IgD-negative memory B cell (primary cell): ENCODE data around the gene FTO. TPM values are rescaled to one million over a fixed set of nuclear protein-coding genes. Genes with fewer than 3 reads are reported as not detected.

Source experiments
- H3K27ac Mint-ChIP-seq, 3 donors: one replicate each; pipeline ENCODE4 v1.8.0; 2020 to 2022; ENCODE audit warnings: mild to moderate bottlenecking in 3 of 3, mixed read lengths in 3 of 3, moderate library complexity in 1 of 3
- H3K27me3 Mint-ChIP-seq: one replicate; pipeline ENCODE4 v1.8.0; 2021; ENCODE audit warnings: mixed read lengths
- H3K36me3 Mint-ChIP-seq: one replicate; pipeline ENCODE4 v1.8.0; 2020; ENCODE audit warnings: mild to moderate bottlenecking, mixed read lengths
- H3K4me1 Mint-ChIP-seq, 3 donors: one replicate each; pipeline ENCODE4 v1.8.0; 2020 to 2022; ENCODE audit warnings: mixed read lengths in 3 of 3, mild to moderate bottlenecking in 1 of 3
- H3K4me3 Mint-ChIP-seq, 4 donors: one replicate each; pipeline ENCODE4 v1.8.0; 2020 to 2022; ENCODE audit warnings: mild to moderate bottlenecking in 4 of 4, mixed read lengths in 4 of 4, moderate library complexity in 3 of 4
- H3K9me3 Mint-ChIP-seq, 3 donors: one replicate each; pipeline ENCODE4 v1.8.0; 2020 to 2021; ENCODE audit warnings: mixed read lengths in 3 of 3, mild to moderate bottlenecking in 1 of 3
- polyA plus RNA-seq: library from polyadenylated mRNA; unstranded; fragments of 300-500 nt; fragmentation: Illumina TruSeq; gene quantifications from one replicate; pipeline ENCODE4 v1.2.3, GENCODE V29; 2021

Gene FTO
- polyA plus RNA-seq, 1 donor from 2014 or later = 53.2 TPM

DNA sequence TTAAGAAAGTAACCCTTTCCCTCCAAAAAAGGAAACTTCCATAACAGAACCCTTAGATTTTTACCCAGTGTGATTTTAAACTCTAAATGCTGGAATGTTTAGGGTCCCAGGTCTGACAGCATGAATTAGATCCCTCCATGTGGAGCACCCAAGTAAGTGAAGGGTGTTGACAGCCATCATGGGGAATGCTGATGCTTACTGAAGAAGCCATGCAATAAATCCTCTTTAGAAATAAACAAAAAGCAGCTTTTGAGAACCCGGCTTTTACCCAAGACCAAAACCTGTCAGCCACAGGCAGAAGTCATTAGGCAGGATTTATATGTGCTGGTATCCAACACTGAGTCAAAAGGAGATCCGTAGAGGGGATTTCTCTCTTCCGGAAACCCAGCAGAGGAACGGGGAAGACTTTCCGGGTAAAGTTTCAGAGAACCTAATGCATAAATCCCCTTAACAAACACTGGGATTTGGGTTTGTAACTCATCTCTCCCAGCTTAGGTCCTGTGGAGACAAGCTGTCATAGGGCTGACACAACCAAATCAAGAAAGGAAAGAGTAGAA is 295.1 kb downstream of the FTO start:
- Mint-ChIP-seq H3K4me1 (peaks cover 0 to 1% (median 0%) of the 10 kb centered on the region in 3 donors), H3K27me3 (no peaks in the 10 kb centered on the region), H3K4me3 (no peak overlapping the region), H3K27ac (no peak overlapping the region), H3K9me3 (no peaks in the 10 kb centered on the region), H3K36me3 (no peaks in the 10 kb centered on the region)

GRCh38 chr16:53999841-54000240 is 295.9 kb downstream of the FTO start:
- Mint-ChIP-seq H3K4me3 (no peak overlapping the region), H3K36me3 (no peaks in the 10 kb centered on the region), H3K27ac (no peak overlapping the region), H3K4me1 (peaks cover 0 to 1% (median 0%) of the 10 kb centered on the region in 3 donors), H3K27me3 (no peaks in the 10 kb centered on the region), H3K9me3 (no peaks in the 10 kb centered on the region)

DNA sequence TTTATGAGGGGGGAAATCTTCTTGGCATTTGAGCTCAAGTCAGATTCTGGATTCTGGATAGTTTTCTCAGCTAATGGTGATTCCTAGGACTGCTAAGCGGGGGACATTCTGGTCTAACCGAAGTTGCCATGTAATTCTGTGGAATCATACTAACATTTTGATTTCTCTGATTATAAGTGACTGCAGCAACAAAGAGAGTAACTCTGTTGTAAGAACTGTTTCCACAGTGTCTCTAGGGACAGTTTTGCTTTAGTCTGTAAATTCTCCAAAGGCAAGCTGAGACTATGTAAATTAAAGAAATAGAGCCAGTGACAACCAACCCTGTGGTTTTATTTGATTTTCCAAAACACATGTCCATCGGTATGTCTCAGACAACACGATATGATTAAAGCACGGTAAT is 296.4 kb downstream of the FTO start:
- no peaks in the 10 kb centered on the region for H3K9me3 Mint-ChIP-seq
- no peaks in the 10 kb centered on the region for H3K36me3 Mint-ChIP-seq
- H3K4me3 Mint-ChIP-seq = no peak overlapping the region
- peaks cover 0 to 1% (median 0%) of the 10 kb centered on the region in 3 donors for H3K4me1 Mint-ChIP-seq
- no peak overlapping the region for H3K27ac Mint-ChIP-seq
- H3K27me3 Mint-ChIP-seq = no peaks in the 10 kb centered on the region

DNA sequence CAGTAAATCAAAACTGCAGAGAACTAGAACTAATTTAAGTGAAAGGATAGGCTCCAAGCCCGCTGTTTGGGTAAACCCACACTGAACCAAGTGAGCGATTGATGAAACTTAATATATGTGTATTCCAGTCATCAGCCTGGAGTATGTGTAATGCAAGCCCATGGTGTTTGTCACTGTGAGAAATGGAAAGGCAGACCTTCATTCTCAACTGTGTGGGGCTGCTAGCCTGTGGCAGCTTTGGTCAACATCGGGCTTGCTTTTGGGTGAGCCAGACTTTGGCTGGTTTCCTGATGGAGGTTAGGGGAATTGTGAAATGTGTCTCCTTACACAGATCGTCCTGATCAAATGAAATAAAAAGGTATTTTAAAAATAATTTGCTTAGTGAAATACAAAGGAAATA is 302.7 kb downstream of the FTO start:
- Mint-ChIP-seq H3K27me3 (no peaks in the 10 kb centered on the region), H3K9me3 (peaks cover 1 to 2% (median 2%) of the 10 kb centered on the region in 3 donors), H3K27ac (no peak overlapping the region), H3K4me3 (no peak overlapping the region), H3K4me1 (no peaks in the 10 kb centered on the region), H3K36me3 (peaks cover 12% of the 10 kb centered on the region)

DNA sequence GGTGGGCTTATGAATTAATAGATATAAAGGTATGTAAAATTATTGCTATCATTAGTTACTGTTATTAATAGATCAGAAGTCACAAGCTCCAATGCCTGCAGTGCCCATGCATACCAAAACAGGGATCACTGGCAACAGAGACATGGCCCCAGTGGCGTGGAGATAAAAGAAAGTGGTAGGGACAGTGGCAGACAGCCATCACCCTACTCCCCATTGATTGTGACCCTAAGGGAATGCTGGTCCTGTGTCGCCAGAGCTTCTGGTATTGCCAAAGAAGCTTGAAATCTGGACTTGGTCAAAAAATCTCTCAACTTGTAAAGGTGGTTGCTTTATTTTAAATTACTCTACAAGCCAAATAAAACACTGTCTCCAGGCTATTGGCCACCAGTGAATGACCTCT is 303.5 kb downstream of the FTO start:
- H3K4me1 Mint-ChIP-seq = no peaks in the 10 kb centered on the region
- no peak overlapping the region for H3K27ac Mint-ChIP-seq
- H3K9me3 Mint-ChIP-seq = peaks cover 5 to 9% (median 6%) of the 10 kb centered on the region in 3 donors
- H3K4me3 Mint-ChIP-seq = no peak overlapping the region
- H3K36me3 Mint-ChIP-seq = peaks cover 14% of the 10 kb centered on the region
- H3K27me3 Mint-ChIP-seq = no peaks in the 10 kb centered on the region

GRCh38 chr16:54009464-54010176 is 305.7 kb downstream of the FTO start:
- Mint-ChIP-seq H3K27me3 (no peaks in the 10 kb centered on the region), H3K36me3 (peaks cover 14% of the 10 kb centered on the region), H3K27ac (no peak overlapping the region), H3K4me1 (no peaks in the 10 kb centered on the region), H3K4me3 (no peak overlapping the region), H3K9me3 (peaks cover 6 to 9% (median 6%) of the 10 kb centered on the region in 3 donors)

DNA sequence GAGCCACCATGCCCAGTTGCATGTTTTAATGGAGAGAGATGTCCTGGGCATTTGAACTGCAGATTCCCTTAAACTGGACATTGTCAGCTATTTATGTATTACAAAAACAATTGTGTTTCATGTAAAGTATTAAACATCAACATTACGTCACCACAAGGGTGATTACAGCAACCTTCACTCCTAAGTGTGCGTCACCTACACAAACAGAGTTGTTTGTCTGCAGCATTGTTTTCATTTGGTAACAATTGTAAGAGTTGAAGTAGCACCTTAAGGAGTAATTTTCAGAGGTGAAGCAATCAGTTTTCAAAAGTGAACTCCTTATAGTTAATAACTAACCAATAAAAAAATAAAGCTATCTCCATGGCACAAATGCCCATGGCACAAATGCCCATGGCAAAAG is 311.2 kb downstream of the FTO start:
- no peaks in the 10 kb centered on the region for H3K4me1 Mint-ChIP-seq
- peaks cover 5 to 26% (median 7%) of the 10 kb centered on the region in 3 donors for H3K9me3 Mint-ChIP-seq
- H3K4me3 Mint-ChIP-seq = no peak overlapping the region
- H3K27ac Mint-ChIP-seq = no peak overlapping the region
- H3K27me3 Mint-ChIP-seq = no peaks in the 10 kb centered on the region
- H3K36me3 Mint-ChIP-seq = peaks cover 13% of the 10 kb centered on the region

DNA sequence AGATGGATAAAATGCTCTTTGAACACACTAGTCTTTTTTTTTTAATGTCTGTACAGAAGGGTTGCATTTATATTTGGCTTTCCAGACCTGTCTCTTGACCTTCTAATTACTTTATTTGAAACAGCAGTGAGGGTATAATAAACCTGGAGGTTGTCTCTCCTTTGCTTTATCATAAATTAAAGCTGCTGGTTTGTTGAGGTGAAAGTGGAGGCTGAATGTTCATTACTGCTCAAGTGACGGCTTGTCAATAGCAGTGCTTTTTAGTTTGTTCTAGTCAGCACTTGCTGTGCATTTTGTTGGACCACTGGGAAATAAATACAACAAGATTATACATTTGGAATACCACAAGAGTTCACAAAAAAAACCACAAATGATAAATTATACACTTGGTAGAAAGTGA is 318.4 kb downstream of the FTO start:
- H3K4me3 Mint-ChIP-seq = no peak overlapping the region
- peaks cover 1 to 17% (median 4%) of the 10 kb centered on the region in 3 donors for H3K9me3 Mint-ChIP-seq
- no peak overlapping the region for H3K27ac Mint-ChIP-seq
- peaks cover 18% of the 10 kb centered on the region for H3K36me3 Mint-ChIP-seq
- no peaks in the 10 kb centered on the region for H3K4me1 Mint-ChIP-seq
- H3K27me3 Mint-ChIP-seq = no peaks in the 10 kb centered on the region

GRCh38 chr16:54026456-54026855 is 322.5 kb downstream of the FTO start:
- Mint-ChIP-seq H3K27ac (no peak overlapping the region), H3K4me3 (no peak overlapping the region), H3K36me3 (peaks cover 17% of the 10 kb centered on the region), H3K27me3 (no peaks in the 10 kb centered on the region), H3K4me1 (no peaks in the 10 kb centered on the region), H3K9me3 (peaks cover 4 to 6% (median 5%) of the 10 kb centered on the region in 3 donors)

GRCh38 chr16:54027062-54027461 is 323.1 kb downstream of the FTO start:
- Mint-ChIP-seq H3K36me3 (peaks cover 15% of the 10 kb centered on the region), H3K9me3 (peaks cover 4 to 8% (median 6%) of the 10 kb centered on the region in 3 donors), H3K4me3 (no peak overlapping the region), H3K27me3 (no peaks in the 10 kb centered on the region), H3K27ac (no peak overlapping the region), H3K4me1 (no peaks in the 10 kb centered on the region)

GRCh38 chr16:54027558-54027957 is 323.6 kb downstream of the FTO start:
- Mint-ChIP-seq H3K27ac (no peak overlapping the region), H3K36me3 (peaks cover 12% of the 10 kb centered on the region), H3K27me3 (no peaks in the 10 kb centered on the region), H3K4me1 (no peaks in the 10 kb centered on the region), H3K9me3 (peaks cover 4 to 8% (median 6%) of the 10 kb centered on the region in 3 donors), H3K4me3 (no peak overlapping the region)

- no peaks in the 10 kb centered on the region for H3K4me1 Mint-ChIP-seq
- H3K27ac Mint-ChIP-seq = no peak overlapping the region
- no peaks in the 10 kb centered on the region for H3K27me3 Mint-ChIP-seq
- H3K36me3 Mint-ChIP-seq = peaks cover 12% of the 10 kb centered on the region
- H3K4me3 Mint-ChIP-seq = no peak overlapping the region
- H3K9me3 Mint-ChIP-seq = peaks cover 4 to 8% (median 6%) of the 10 kb centered on the region in 3 donors
Observed at GRCh38 chr16:54027995-54028394, 324.0 kb downstream of the FTO start.

- Mint-ChIP-seq H3K4me3 (no peak overlapping the region), H3K27ac (peak overlapping the region in 1 of 3 donors; percentile 22), H3K36me3 (peaks cover 12% of the 10 kb centered on the region), H3K4me1 (no peaks in the 10 kb centered on the region), H3K27me3 (no peaks in the 10 kb centered on the region), H3K9me3 (peaks cover 4 to 8% (median 6%) of the 10 kb centered on the region in 3 donors)
Observed at GRCh38 chr16:54030451-54030850, 326.5 kb downstream of the FTO start.

GRCh38 chr16:54031107-54031760 is 327.3 kb downstream of the FTO start:
- peaks cover 10% of the 10 kb centered on the region for H3K36me3 Mint-ChIP-seq

GRCh38 chr16:54033747-54034146 is 329.8 kb downstream of the FTO start:
- Mint-ChIP-seq H3K36me3 (peaks cover 7% of the 10 kb centered on the region), H3K9me3 (peaks cover 4 to 7% (median 6%) of the 10 kb centered on the region in 3 donors), H3K4me3 (no peak overlapping the region), H3K4me1 (no peaks in the 10 kb centered on the region), H3K27me3 (no peaks in the 10 kb centered on the region), H3K27ac (no peak overlapping the region)

More at GRCh38 chr16:54031107-54031760, 327.3 kb downstream of the FTO start:
- peak overlapping the region in 1 of 3 donors; percentile 50 for H3K27ac Mint-ChIP-seq
- no peak overlapping the region for H3K4me3 Mint-ChIP-seq
- peaks cover 4 to 8% (median 6%) of the 10 kb centered on the region in 3 donors for H3K9me3 Mint-ChIP-seq
- no peaks in the 10 kb centered on the region for H3K27me3 Mint-ChIP-seq
- H3K4me1 Mint-ChIP-seq = no peaks in the 10 kb centered on the region
